Thoracic aorta (tissue), 2 donors: ENCODE results near the gene HHIPL1. TPM values are rescaled to one million over a fixed set of nuclear protein-coding genes. Genes with fewer than 3 reads are reported as not detected.

Experiments
- ATAC-seq: fragments of 150-250 bp; one replicate; pipeline ENCODE4 v1.8.0; 2017; ENCODE audit warnings: low read depth; ENCODE audit not compliant: insufficient number of reproducible peaks, low FRiP score
- DNase-seq: peaks from one replicate; pipeline ENCODE4 v3.0.0-alpha.2; 2020; ENCODE audit warnings: low spot score
- H3K27ac ChIP-seq, 2 donors: fragments of 200-600 bp; sonication (generic); 1 replicate in 1 of 2; 2 replicates in 1 of 2; pipeline ENCODE4 v1.5.1; 2016; ENCODE audit warnings: mild to moderate bottlenecking in 2 of 2, moderate library complexity in 2 of 2
- H3K27me3 ChIP-seq: fragments of 200-600 bp; sonication (generic); replicated peaks from 2 replicates; pipeline ENCODE4 v1.6.0; 2016; ENCODE audit warnings: mild to moderate bottlenecking; ENCODE audit not compliant: insufficient read depth
- H3K36me3 ChIP-seq: fragments of 200-600 bp; sonication (generic); one replicate; pipeline ENCODE4 v1.5.1; 2016
- H3K4me1 ChIP-seq, 2 donors: fragments of 200-600 bp; sonication (generic); 1 replicate in 1 of 2; 2 replicates in 1 of 2; pipeline versions ENCODE4 v1.5.1 to v1.6.0; 2016; ENCODE audit warnings: low read depth in 2 of 2, mild to moderate bottlenecking in 1 of 2; ENCODE audit not compliant: control insufficient read depth in 1 of 2
- H3K4me3 ChIP-seq: fragments of 200-600 bp; sonication (generic); 2 replicates; pipeline ENCODE4 v1.5.1; 2016; ENCODE audit warnings: mild to moderate bottlenecking
- H3K9me3 ChIP-seq: fragments of 200-600 bp; sonication (generic); 2 replicates; pipeline ENCODE4 v1.5.1; 2016
- total RNA-seq, 2 donors: library from RNA; depleted of rRNA; stranded (reverse); fragments of >200 nt; gene quantifications; one replicate each; pipeline versions ENCODE4 v1.1.0 to v1.2.3, GENCODE V29; 2016
- TF ChIP-seq, protein P1 (sequence below): fragments of 200-600 bp; sonication (generic); IDR thresholded peaks from one replicate; pipeline ENCODE4 v1.5.1; 2019; ENCODE audit warnings: antibody characterized with exemption

The HHIPL1 gene
- total RNA-seq, 2 donors from 2014 or later = 2.1 to 10.0 TPM

DNA sequence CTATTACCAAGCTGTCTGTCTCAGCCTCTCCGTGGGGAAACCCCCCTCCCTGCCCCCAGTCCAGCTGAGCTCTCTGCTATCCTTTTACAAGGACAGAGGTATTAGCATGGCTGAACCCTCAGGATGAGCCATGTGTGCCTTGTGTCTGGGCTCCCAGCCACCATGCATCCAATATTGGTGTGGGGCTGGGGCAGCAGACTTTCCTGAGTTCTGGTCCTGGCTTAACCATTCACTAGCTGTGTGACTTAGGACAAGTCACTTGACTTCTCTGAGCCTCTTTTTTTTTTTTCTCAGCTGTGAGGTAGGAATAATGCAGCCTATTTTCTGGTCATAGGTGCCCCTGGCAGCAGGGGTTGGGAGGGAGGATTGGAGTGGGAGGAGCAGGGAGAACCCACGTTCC lies 22.1 kb downstream of the HHIPL1 start:
- no peaks in the 10 kb centered on the region for H3K4me1 ChIP-seq
- no peak overlapping the region for H3K4me3 ChIP-seq
- ATAC-seq (no peak), DNase-seq (no peak)
- TF ChIP-seq, protein P1, sequence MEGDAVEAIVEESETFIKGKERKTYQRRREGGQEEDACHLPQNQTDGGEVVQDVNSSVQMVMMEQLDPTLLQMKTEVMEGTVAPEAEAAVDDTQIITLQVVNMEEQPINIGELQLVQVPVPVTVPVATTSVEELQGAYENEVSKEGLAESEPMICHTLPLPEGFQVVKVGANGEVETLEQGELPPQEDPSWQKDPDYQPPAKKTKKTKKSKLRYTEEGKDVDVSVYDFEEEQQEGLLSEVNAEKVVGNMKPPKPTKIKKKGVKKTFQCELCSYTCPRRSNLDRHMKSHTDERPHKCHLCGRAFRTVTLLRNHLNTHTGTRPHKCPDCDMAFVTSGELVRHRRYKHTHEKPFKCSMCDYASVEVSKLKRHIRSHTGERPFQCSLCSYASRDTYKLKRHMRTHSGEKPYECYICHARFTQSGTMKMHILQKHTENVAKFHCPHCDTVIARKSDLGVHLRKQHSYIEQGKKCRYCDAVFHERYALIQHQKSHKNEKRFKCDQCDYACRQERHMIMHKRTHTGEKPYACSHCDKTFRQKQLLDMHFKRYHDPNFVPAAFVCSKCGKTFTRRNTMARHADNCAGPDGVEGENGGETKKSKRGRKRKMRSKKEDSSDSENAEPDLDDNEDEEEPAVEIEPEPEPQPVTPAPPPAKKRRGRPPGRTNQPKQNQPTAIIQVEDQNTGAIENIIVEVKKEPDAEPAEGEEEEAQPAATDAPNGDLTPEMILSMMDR = no peak
- H3K36me3 ChIP-seq = no peaks in the 10 kb centered on the region
- H3K27ac ChIP-seq = no peak overlapping the region
- H3K27me3 ChIP-seq = no peaks in the 10 kb centered on the region
- H3K9me3 ChIP-seq = no peaks in the 10 kb centered on the region

DNA sequence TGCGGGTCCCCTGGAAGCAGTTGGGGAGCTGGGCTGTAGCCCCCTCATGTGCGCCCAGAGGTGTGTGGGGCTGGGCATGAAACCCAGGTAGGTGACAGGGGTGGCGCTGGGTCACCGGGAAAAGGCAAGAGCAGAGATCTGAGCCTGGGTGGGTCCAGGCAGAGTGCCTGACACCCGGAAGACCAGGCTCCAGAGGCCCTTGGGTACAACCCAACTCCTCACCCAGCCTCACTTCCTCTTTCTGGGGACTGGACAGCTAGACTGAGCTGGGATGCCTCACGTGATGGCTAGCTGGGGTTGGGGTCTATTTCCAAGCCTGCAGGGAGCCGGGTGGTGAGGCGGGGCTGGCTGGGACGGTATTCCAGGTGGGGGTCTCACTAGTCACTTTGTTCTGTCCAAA lies 22.9 kb downstream of the HHIPL1 start:
- no peak overlapping the region for H3K27ac ChIP-seq
- ATAC-seq = no peak
- TF ChIP-seq, protein P1 = no peak
- H3K4me1 ChIP-seq = no peaks in the 10 kb centered on the region
- no peak overlapping the region for H3K4me3 ChIP-seq
- H3K9me3 ChIP-seq = no peaks in the 10 kb centered on the region
- DNase-seq = no peak
- H3K27me3 ChIP-seq = no peaks in the 10 kb centered on the region
- no peaks in the 10 kb centered on the region for H3K36me3 ChIP-seq

DNA sequence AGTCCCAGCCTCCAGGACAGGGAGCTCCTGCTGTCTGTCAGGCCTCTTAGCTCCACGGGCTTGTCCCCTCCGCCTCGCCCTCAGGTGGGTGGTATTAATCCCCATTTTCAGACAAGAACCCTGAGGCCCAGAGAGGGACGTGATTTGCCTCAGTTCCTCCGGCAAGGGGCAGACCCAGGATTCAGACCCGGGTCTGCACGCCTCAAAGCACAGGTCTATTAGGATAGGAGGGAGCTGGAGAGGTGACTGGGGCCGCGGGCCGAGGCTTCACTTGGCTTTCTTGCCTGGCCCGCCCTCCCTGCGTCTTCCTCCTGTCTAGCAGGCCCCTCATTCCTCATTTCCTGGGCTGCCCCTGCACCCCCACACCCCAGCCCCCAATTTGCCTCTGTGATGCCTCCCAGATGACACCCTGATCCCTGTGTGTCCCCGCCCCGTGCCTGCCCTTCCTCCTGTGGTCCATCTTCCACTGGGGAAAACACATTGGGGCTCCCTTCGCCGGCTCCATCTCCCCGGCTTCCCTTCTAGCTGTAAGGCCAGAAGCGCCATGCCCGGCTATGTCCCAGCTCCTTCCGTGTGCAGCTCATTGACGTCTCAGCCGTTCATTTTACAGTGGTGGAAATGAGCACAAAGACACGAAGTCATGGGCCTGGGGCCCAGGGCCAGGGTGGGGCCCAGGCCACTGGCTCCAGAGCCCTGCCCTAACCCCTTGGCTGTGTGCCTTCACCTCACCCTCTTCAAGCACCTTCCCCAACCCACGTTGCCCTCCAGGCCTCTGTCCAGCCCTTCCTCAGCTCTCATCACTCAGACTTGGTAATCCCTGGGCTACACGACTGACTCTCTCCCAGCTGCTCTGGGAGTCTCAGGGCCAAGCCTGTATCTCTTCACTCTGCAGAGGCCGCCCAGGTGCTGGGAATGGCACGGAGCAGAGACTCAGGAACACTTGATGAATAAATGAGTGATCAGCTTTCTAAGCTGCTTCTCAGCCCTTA lies 23.7 kb downstream of the HHIPL1 start:
- no peaks in the 10 kb centered on the region for H3K4me1 ChIP-seq
- no peaks in the 10 kb centered on the region for H3K9me3 ChIP-seq
- no peak overlapping the region for H3K4me3 ChIP-seq
- TF ChIP-seq, protein P1 = no peak
- DNase-seq = no peak
- no peak for ATAC-seq
- no peak overlapping the region for H3K27ac ChIP-seq
- H3K36me3 ChIP-seq = no peaks in the 10 kb centered on the region
- H3K27me3 ChIP-seq = no peaks in the 10 kb centered on the region

DNA sequence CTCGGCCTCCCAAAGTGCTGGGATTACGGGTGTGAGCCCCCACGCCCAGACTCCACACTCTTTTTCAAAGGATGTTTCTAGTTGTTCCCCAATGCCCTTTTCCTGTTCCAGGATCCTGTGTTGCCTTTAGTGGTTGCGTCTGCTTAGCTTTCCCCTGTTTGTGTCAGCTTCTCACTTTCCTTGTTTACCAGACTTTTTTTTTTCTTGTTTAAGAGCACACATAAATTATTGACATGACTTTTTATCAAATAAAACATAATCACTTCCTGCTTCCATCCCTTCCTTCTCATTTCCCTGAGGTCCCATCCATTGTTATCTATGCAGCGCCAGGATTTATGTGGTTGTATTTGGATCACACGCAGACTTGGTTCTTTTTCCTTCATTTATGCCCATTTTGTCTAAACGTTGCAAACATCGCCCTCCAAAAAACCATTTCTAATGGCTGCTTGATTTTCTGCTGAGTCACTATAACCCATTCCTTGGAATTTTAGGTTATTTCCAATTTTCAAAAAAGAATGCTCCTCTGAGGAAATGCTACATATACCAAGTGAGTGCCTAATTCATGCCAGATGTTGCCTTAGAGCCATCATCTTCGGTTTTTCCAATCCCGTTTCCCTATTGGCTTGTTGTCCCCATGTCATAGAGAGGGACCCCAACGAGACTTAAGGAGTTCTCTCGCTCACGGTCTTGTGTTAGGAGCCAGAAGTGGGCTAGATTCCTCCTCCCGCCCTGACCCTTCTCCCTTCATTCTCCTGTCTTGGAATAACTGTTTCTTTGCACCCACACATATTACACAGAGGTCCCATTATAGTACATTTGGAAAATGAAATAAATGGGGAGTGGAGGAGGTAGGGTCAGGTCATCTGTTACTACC lies 25.7 kb downstream of the HHIPL1 start:
- Histone ChIP-seq H3K9me3 (no peaks in the 10 kb centered on the region), H3K4me1 (no peaks in the 10 kb centered on the region), H3K27me3 (no peaks in the 10 kb centered on the region), H3K4me3 (no peak overlapping the region), H3K27ac (no peak overlapping the region), H3K36me3 (no peaks in the 10 kb centered on the region)
- TF ChIP-seq, protein P1 = no peak
- no peak for DNase-seq
- no peak for ATAC-seq
